ENCODE results near the gene RAB4A. TPM values are rescaled to one million over a fixed set of nuclear protein-coding genes. Genes with fewer than 3 reads are reported as not detected.

RAB4A gene
- total and polyA plus RNA-seq, 2 of the 13 experiments (the other 11 are each of a cell fraction or from before 2014, with no cell fraction given) = 56.0 to 80.1 TPM

DNA sequence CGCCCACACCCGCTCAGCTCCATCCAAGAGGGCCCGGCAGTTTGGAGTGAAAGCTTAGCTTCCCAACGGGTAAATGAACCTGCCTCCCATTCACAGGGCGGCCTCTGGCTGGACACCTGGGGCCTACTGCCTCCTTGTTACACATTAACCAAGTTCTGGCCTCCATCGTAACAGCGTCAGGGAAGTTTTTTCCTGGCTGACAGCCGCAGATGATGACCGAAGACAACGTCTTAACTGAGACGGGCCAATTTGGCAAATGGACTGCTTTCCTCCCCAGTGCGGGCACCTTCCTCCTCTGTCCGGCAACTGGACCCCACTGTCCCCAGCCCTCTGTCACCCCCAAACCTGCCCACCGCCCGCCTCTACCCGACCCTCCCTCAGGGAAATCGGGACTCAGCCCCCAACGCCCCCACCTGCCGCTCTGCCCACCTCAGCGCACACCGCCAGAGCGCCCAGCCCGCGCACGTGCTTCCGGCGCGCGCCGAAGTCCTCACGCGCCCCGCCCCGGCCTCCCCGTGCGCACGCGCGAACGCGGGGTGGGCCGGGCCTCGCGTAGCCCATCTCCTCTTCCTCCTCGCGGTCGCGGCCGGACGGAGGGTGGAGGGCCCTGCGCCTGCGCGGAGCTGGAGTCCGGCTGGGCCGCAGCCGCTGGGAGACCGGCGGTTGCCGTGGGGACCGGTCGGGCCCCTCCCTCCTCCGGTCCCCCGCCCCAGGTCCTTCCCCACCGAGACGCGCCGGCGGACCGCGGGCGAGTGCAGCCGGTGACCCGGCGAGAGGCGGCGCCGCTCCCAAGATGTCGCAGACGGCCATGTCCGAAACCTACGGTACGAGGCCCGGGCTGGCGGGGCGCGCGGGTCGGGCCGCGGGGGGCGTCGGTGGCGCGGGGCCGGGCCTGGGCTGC lies at the start of gene RAB4A (continued):
- TF ChIP-seq, protein P1, sequence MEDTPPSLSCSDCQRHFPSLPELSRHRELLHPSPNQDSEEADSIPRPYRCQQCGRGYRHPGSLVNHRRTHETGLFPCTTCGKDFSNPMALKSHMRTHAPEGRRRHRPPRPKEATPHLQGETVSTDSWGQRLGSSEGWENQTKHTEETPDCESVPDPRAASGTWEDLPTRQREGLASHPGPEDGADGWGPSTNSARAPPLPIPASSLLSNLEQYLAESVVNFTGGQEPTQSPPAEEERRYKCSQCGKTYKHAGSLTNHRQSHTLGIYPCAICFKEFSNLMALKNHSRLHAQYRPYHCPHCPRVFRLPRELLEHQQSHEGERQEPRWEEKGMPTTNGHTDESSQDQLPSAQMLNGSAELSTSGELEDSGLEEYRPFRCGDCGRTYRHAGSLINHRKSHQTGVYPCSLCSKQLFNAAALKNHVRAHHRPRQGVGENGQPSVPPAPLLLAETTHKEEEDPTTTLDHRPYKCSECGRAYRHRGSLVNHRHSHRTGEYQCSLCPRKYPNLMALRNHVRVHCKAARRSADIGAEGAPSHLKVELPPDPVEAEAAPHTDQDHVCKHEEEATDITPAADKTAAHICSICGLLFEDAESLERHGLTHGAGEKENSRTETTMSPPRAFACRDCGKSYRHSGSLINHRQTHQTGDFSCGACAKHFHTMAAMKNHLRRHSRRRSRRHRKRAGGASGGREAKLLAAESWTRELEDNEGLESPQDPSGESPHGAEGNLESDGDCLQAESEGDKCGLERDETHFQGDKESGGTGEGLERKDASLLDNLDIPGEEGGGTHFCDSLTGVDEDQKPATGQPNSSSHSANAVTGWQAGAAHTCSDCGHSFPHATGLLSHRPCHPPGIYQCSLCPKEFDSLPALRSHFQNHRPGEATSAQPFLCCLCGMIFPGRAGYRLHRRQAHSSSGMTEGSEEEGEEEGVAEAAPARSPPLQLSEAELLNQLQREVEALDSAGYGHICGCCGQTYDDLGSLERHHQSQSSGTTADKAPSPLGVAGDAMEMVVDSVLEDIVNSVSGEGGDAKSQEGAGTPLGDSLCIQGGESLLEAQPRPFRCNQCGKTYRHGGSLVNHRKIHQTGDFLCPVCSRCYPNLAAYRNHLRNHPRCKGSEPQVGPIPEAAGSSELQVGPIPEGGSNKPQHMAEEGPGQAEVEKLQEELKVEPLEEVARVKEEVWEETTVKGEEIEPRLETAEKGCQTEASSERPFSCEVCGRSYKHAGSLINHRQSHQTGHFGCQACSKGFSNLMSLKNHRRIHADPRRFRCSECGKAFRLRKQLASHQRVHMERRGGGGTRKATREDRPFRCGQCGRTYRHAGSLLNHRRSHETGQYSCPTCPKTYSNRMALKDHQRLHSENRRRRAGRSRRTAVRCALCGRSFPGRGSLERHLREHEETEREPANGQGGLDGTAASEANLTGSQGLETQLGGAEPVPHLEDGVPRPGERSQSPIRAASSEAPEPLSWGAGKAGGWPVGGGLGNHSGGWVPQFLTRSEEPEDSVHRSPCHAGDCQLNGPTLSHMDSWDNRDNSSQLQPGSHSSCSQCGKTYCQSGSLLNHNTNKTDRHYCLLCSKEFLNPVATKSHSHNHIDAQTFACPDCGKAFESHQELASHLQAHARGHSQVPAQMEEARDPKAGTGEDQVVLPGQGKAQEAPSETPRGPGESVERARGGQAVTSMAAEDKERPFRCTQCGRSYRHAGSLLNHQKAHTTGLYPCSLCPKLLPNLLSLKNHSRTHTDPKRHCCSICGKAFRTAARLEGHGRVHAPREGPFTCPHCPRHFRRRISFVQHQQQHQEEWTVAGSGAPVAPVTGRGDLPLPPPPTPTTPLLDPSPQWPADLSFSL (CRISPR knock-in tag; IDR thresholded peaks at IDR 0.05) = no peak
- TF ChIP-seq HNRNPL (IDR thresholded peaks at IDR 0.05; ENCODE audit: low read depth, low read length) = no peak
- peak; percentile 53; the same call in 1 of the 2 replicates for TF ChIP-seq ZFP41 (CRISPR knock-in tag; IDR thresholded peaks at IDR 0.05; ENCODE audit: borderline replicate concordance)
- no peak for TF ChIP-seq MAF1 (CRISPR knock-in tag; IDR thresholded peaks at IDR 0.05; ENCODE audit: borderline replicate concordance)
- TF ChIP-seq ARID2 (CRISPR knock-in tag; IDR thresholded peaks at IDR 0.05; ENCODE audit: borderline replicate concordance) = peak; percentile 45; the same call in 1 of the 2 replicates
- 0 out of 2 replicates have a peak, but pooled peaks have one; percentile 24 for TF ChIP-seq RAD21 (CRISPR knock-in tag; IDR thresholded peaks at IDR 0.05)
- TF ChIP-seq, protein P2, sequence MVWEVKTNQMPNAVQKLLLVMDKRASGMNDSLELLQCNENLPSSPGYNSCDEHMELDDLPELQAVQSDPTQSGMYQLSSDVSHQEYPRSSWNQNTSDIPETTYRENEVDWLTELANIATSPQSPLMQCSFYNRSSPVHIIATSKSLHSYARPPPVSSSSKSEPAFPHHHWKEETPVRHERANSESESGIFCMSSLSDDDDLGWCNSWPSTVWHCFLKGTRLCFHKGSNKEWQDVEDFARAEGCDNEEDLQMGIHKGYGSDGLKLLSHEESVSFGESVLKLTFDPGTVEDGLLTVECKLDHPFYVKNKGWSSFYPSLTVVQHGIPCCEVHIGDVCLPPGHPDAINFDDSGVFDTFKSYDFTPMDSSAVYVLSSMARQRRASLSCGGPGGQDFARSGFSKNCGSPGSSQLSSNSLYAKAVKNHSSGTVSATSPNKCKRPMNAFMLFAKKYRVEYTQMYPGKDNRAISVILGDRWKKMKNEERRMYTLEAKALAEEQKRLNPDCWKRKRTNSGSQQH (CRISPR knock-in tag; IDR thresholded peaks at IDR 0.05; ENCODE audit: low read depth) = no peak
- TF ChIP-seq ZNF589 (CRISPR knock-in tag; conservative IDR thresholded peaks at IDR 0.05) = peak; percentile 95
- peak; percentile 58; the same call in 1 of the 2 replicates for TF ChIP-seq HIVEP1 (CRISPR knock-in tag; IDR thresholded peaks at IDR 0.05)
- 0 out of 2 replicates have a peak, but pooled peaks have one; percentile 24 for TF ChIP-seq ZKSCAN8 (CRISPR knock-in tag; IDR thresholded peaks at IDR 0.05; ENCODE audit: borderline replicate concordance)
- TF ChIP-seq ZSCAN31 (CRISPR knock-in tag; IDR thresholded peaks at IDR 0.05; ENCODE audit: low read depth) = peak; percentile 93
- TF ChIP-seq, protein P3, sequence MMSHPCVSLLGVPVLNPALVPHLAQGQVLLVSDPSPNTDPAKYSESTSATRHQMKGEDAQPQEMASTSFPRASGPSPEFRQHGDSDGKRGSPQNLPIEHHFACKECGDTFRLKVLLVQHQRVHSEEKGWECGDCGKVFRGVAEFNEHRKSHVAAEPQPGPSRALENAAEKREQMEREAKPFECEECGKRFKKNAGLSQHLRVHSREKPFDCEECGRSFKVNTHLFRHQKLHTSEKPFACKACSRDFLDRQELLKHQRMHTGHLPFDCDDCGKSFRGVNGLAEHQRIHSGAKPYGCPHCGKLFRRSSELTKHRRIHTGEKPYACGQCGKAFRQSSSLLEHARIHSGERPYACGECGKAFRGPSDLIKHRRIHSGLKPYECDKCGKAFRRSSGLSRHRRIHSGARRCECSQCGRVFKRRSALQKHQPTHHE (CRISPR knock-in tag; IDR thresholded peaks at IDR 0.05; ENCODE audit: borderline replicate concordance) = 0 out of 2 replicates have a peak, but pooled peaks have one; percentile 49
- TF ChIP-seq ZNF367 (CRISPR knock-in tag; IDR thresholded peaks at IDR 0.05; ENCODE audit: borderline replicate concordance) = peak; percentile 31; the same call in 1 of the 2 replicates
- TF ChIP-seq SALL1 (CRISPR knock-in tag; IDR thresholded peaks at IDR 0.05) = peak; percentile 95
- peak; percentile 81; the same call in 1 of the 2 replicates for TF ChIP-seq CCDC6 (CRISPR knock-in tag; IDR thresholded peaks at IDR 0.05)
- peak; percentile 91 for TF ChIP-seq HOXA3 (CRISPR knock-in tag; IDR thresholded peaks at IDR 0.05)
- TF ChIP-seq MED8 (CRISPR knock-in tag; IDR thresholded peaks at IDR 0.05; ENCODE audit: insufficient replicate concordance) = peak; percentile 69
- TF ChIP-seq, protein P4, sequence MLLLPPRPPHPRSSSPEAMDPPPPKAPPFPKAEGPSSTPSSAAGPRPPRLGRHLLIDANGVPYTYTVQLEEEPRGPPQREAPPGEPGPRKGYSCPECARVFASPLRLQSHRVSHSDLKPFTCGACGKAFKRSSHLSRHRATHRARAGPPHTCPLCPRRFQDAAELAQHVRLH (CRISPR knock-in tag; IDR thresholded peaks at IDR 0.05; ENCODE audit: borderline replicate concordance, low read depth) = peak; percentile 31; the same call in 1 of the 2 replicates
- TF ChIP-seq GTF3A (CRISPR knock-in tag; conservative IDR thresholded peaks at IDR 0.05) = no peak

Data from HepG2 (cell line).